Psoas muscle (tissue), 8 donors: ENCODE results near the gene IGSF9B. TPM values are rescaled to one million over a fixed set of nuclear protein-coding genes. Genes with fewer than 3 reads are reported as not detected.

Experiments used
- ATAC-seq, 4 donors: fragments of 200-7000 bp; cut with Tn5 transposase; one replicate each; pipeline ENCODE4 v1.9.1; 2020; ENCODE audit warnings: moderate library complexity in 3 of 4, mild to moderate bottlenecking in 2 of 4
- DNase-seq, 2 donors: peaks; one replicate each; pipeline ENCODE4 v3.0.0-alpha.2; 2020
- H3K27ac ChIP-seq: fragments of 200-600 bp; one replicate; pipeline ENCODE4 v1.8.0; 2022
- H3K27me3 ChIP-seq, 3 donors: fragments of 200-600 bp in 1 of 3; one replicate each; pipeline versions ENCODE4 v1.6.1 to v1.8.0; 2013 to 2022; ENCODE audit warnings: low read length in 2 of 3, mild to moderate bottlenecking in 2 of 3, moderate library complexity in 1 of 3; ENCODE audit not compliant: insufficient read depth in 3 of 3
- H3K36me3 ChIP-seq, 2 donors: fragments of 200-600 bp in 1 of 2; one replicate each; pipeline versions ENCODE4 v1.6.1 to v1.8.0; 2013 to 2022; ENCODE audit warnings: low read depth in 1 of 2, mild to moderate bottlenecking in 1 of 2, moderate library complexity in 1 of 2; ENCODE audit not compliant: insufficient read depth in 1 of 2
- H3K4me1 ChIP-seq: fragments of 200-600 bp; one replicate; pipeline ENCODE4 v1.8.0; 2022
- H3K4me3 ChIP-seq: fragments of 200-600 bp; one replicate; pipeline ENCODE4 v1.8.0; 2022; ENCODE audit warnings: mild to moderate bottlenecking
- H3K9me3 ChIP-seq: fragments of 200-600 bp; one replicate; pipeline ENCODE4 v1.8.0; 2022
- WGBS, 3 donors: extraction: QIAGEN DNeasy Blood & Tissue Kit; methylation state at CpG; one replicate each; pipeline versions ENCODE4 v1.1.6 to v1.1.7; 2013; 5-methylcytosine and 5-hydroxymethylcytosine counted together
- intact Hi-C, 2 donors: fragments of 100-400 bp; cut with DNase I; formaldehyde crosslinking; loops; one replicate each; pipeline versions ENCODE4 v1.11.0 to v1.14.2; 2022
- polyA plus RNA-seq, 3 donors: library from polyadenylated mRNA; stranded (reverse); fragments of 200-250 nt; gene quantifications; one replicate each; pipeline ENCODE4 v1.2.3, GENCODE V29; 2013
- total RNA-seq, 4 donors: library from RNA; stranded (reverse); fragmentation: NEBNext Ultra II Directional in 2 of 4; extraction: Animal tissue kit (Norgen Biotek cat#: 25700) in 2 of 4; gene quantifications; one replicate each; pipeline versions ENCODE4 v1.2.1 to v1.2.4, GENCODE V29; 2021 to 2023
- TF ChIP-seq, protein P1 (sequence below): fragments of 200-600 bp; IDR thresholded peaks from one replicate; pipeline ENCODE4 v1.8.0; 2022; ENCODE audit warnings: antibody characterized with exemption
- donor health status: healthy with polysubstance abuse.
- donor health status: DM: no; HTN: no; CAD: no; lungs with moderate emphysema.
- donor health status: Bipolar disorder and iron deficiency.
- donor health status: healthy.
- donor health status: DM: yes; HTN: yes; CAD: no.
- donor health status: DM: no; HTN: no; CAD: no.
- donor health status: DM: no; HTN: no; CAD: no.
- donor health status: DM: yes; HTN: yes; CAD: no.

The IGSF9B gene
- total and polyA plus RNA-seq, 7 donors = 0.56 to 3.4 (median 0.87) TPM

GRCh38 chr11:133925756-133926155, 31.0 kb downstream of the IGSF9B start:
- Histone ChIP-seq H3K9me3 (no peaks in the 10 kb centered on the region), H3K27ac (no peak overlapping the region), H3K4me1 (no peaks in the 10 kb centered on the region), H3K36me3 (peaks cover 0 to 22% of the 10 kb centered on the region in 2 donors), H3K4me3 (no peak overlapping the region), H3K27me3 (no peaks in the 10 kb centered on the region)
- intact Hi-C loops = loop anchor here (2.0 to 5.0 kb wide), 3 partner anchors 119 to 217 kb away; no protein-coding TSS in a partner anchor
- ATAC-seq (no peak), DNase-seq (no peak)
- WGBS, 3 donors = 92 to 94% (median 94%) methylated on average over 20 of the region's 20 CpGs
- TF ChIP-seq, protein P1, sequence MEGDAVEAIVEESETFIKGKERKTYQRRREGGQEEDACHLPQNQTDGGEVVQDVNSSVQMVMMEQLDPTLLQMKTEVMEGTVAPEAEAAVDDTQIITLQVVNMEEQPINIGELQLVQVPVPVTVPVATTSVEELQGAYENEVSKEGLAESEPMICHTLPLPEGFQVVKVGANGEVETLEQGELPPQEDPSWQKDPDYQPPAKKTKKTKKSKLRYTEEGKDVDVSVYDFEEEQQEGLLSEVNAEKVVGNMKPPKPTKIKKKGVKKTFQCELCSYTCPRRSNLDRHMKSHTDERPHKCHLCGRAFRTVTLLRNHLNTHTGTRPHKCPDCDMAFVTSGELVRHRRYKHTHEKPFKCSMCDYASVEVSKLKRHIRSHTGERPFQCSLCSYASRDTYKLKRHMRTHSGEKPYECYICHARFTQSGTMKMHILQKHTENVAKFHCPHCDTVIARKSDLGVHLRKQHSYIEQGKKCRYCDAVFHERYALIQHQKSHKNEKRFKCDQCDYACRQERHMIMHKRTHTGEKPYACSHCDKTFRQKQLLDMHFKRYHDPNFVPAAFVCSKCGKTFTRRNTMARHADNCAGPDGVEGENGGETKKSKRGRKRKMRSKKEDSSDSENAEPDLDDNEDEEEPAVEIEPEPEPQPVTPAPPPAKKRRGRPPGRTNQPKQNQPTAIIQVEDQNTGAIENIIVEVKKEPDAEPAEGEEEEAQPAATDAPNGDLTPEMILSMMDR = no peak

- no peak for DNase-seq
- WGBS, 3 donors = 94 to 95% (median 95%) methylated on average over 11 of the region's 11 CpGs
- TF ChIP-seq, protein P1 = no peak
- H3K4me3 ChIP-seq = no peak overlapping the region
- H3K4me1 ChIP-seq = no peaks in the 10 kb centered on the region
- intact Hi-C loops = loop anchor here (5.0 kb wide), 2 partner anchors 123 to 218 kb away; no protein-coding TSS in a partner anchor
- H3K9me3 ChIP-seq = no peaks in the 10 kb centered on the region
- no peak for ATAC-seq
- no peak overlapping the region for H3K27ac ChIP-seq
- no peaks in the 10 kb centered on the region for H3K27me3 ChIP-seq
- H3K36me3 ChIP-seq = peaks cover 0 to 22% of the 10 kb centered on the region in 2 donors
Observed at GRCh38 chr11:133924661-133925060, 32.1 kb downstream of the IGSF9B start.

DNA sequence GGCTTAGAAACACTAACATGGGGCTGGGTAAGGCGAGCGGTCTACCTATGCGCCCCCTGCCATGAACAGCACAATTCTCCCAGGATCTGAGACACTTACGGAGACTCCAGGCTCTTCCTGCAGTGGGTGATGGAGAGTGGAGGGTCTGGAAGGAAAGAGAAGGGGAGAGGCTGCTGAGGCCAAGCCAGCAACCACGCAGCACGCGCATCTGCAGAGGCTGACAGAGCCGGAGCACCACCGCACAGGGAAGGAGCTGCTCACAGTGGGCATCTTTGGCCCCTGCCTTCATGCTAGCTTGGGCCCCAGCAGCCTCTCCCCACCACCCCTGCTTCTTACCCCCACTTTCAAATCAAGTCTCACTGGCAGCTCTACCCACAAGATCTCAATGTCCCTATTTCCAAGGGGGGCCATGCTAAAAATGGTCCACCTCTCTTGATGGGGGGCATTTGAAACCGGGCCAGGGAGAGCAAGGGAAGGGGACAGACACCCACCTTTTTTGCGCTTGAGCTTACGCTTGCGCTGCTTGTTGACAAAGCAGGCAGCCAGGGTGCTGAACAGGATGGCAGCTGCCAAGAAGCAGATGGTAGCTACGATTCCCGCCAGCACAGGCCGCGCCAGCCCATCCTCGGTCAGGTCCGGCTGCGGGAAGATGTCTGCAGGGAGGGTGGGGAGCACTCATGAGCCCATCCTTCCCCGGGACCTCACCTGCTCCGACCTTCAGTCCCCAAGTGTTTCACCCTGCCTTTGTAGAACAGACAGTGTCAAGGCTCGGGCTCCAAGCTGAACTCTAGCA, 34.5 kb downstream of the IGSF9B start:
- no peaks in the 10 kb centered on the region for H3K27me3 ChIP-seq
- TF ChIP-seq, protein P1 = no peak

DNA sequence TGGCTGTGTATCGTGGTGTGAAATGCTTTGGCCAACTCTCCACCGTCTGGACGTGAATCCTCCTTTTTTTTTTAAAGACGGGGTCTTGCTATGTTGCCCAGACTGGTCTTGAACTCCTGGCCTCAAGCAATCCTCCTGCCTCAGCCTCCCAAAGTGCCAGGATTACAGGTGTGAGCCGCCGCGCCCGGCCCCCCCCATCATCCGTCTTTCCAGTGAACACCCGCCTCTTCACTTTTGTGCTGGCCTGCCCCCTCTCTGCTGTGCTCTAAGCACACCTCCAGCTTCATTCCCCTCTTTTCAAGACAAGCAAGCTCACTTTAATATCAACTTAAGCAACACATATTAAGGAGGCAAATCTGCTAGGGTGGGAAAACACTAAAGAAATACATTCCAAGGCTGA, 35.3 kb downstream of the IGSF9B start:
- intact Hi-C loops = no loop called here
- peaks cover 0 to 21% of the 10 kb centered on the region in 2 donors for H3K36me3 ChIP-seq

More for the DNA sequence above, 34.5 kb downstream of the IGSF9B start:
- Histone ChIP-seq H3K9me3 (no peaks in the 10 kb centered on the region), H3K4me3 (no peak overlapping the region), H3K4me1 (no peaks in the 10 kb centered on the region), H3K36me3 (peaks cover 0 to 22% of the 10 kb centered on the region in 2 donors), H3K27ac (no peak overlapping the region)
- ATAC-seq = no peak
- 92 to 95% (median 93%) methylated on average over 23 of the region's 23 CpGs for WGBS, 3 donors
- intact Hi-C loops = no loop called here
- DNase-seq = no peak

More for the DNA sequence above, 35.3 kb downstream of the IGSF9B start:
- Histone ChIP-seq H3K4me3 (no peak overlapping the region), H3K27ac (no peak overlapping the region), H3K27me3 (no peaks in the 10 kb centered on the region), H3K4me1 (no peaks in the 10 kb centered on the region), H3K9me3 (no peaks in the 10 kb centered on the region)
- TF ChIP-seq, protein P1 = no peak
- ATAC-seq = no peak
- WGBS, 3 donors = 93 to 94% (median 93%) methylated on average over 9 to 10 of the region's 10 CpGs
- DNase-seq = no peak
